AG04449 (cell line): Measurements from ENCODE around the gene ABCC5.
A peak's percentile ranks its signal among the peaks of the same experiment; 100 is the strongest.

Source experiments
- CTCF ChIA-PET: fragments of 350-600 bp; formaldehyde crosslinking; extraction: SDS; loops from one replicate; lab custom pipeline; 2021; ENCODE audit warnings: antibody characterized with exemption; lab: Yijun Ruan, JAX
- POLR2A ChIA-PET: fragments of 400-600, 350-600 bp; formaldehyde crosslinking; extraction: SDS; loops from one replicate; lab custom pipeline; 2020; ENCODE audit warnings: antibody characterized with exemption, inconsistent platforms; lab: Yijun Ruan, JAX
- DNase-seq: peaks from one replicate; pipeline ENCODE4 v3.0.0-alpha.2; 2010; ENCODE audit warnings: low read depth, low spot score
- H3K4me3 ChIP-seq: 2 replicates; pipeline ENCODE4 v1.5.1; 2011; ENCODE audit warnings: low read depth, mild to moderate bottlenecking, control low read depth, low read length
- TF ChIP-seq, protein P1 (sequence below): IDR thresholded peaks from one replicate; pipeline ENCODE4 v1.5.1; 2011; ENCODE audit warnings: mild to moderate bottlenecking, moderate library complexity, low read length, control low read depth, inconsistent platforms; ENCODE audit not compliant: insufficient read depth; ENCODE audit errors: missing control alignments

The ABCC5 gene

DNA sequence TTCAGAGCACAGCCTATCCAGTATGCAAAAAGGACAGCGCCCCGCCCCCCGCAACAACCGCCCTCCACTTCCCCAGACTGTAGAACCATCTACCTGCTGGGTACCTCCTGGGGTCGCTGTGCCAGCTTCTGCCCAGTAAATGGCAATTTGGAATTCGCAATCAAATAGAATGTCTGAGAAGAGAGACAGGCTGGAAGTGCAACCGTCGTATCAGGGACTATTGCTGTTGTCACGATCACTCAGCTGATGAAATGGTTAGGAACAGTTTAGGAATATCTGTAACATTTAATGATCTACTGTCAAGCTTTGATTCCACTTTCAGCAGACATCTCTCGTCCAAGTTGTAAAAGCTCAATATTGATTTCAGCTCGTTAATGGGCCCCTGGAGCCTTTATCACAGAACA lies 119.7 kb downstream of the ABCC5 start:
- no peak overlapping the region for H3K4me3 ChIP-seq
- ChIA-PET POLR2A (no interaction called here), CTCF (interaction anchor here (0.6 to 5.0 kb wide), 15 partner anchors 8 to 616 kb away, joined by 3 to 73 read pairs (median 4); partner anchors contain the start of genes ABCC5, EEF1AKMT4 and PARL)
- no peak for DNase-seq
- TF ChIP-seq, protein P1, sequence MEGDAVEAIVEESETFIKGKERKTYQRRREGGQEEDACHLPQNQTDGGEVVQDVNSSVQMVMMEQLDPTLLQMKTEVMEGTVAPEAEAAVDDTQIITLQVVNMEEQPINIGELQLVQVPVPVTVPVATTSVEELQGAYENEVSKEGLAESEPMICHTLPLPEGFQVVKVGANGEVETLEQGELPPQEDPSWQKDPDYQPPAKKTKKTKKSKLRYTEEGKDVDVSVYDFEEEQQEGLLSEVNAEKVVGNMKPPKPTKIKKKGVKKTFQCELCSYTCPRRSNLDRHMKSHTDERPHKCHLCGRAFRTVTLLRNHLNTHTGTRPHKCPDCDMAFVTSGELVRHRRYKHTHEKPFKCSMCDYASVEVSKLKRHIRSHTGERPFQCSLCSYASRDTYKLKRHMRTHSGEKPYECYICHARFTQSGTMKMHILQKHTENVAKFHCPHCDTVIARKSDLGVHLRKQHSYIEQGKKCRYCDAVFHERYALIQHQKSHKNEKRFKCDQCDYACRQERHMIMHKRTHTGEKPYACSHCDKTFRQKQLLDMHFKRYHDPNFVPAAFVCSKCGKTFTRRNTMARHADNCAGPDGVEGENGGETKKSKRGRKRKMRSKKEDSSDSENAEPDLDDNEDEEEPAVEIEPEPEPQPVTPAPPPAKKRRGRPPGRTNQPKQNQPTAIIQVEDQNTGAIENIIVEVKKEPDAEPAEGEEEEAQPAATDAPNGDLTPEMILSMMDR: no peak

DNA sequence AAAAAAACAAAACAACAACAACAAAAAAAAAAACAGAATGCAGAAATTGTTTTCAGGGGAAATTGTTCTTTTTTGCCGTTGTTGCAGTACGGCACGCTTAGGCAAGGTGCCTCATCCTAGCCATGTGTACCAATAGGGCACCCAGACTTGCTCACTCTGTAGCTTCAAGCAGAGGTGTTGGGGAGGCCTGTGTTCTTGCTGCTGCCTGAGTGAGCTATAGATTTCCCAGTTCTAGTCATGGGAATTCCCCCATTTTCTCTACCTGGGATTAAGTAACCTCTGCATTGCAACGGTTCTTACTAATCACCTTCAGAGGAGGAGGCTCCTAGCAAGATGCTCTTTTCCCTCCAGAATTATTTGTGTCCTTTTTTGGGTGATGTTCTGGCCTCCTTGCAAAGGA lies 120.1 kb downstream of the ABCC5 start:
- ChIA-PET POLR2A (no interaction called here), CTCF (interaction anchor here (0.6 to 5.0 kb wide), 22 partner anchors 8 to 616 kb away, joined by 3 to 73 read pairs (median 4); partner anchors contain the start of genes ABCC5, EEF1AKMT4 and PARL)
- TF ChIP-seq, protein P1: no peak
- no peak overlapping the region for H3K4me3 ChIP-seq
- DNase-seq: no peak

DNA sequence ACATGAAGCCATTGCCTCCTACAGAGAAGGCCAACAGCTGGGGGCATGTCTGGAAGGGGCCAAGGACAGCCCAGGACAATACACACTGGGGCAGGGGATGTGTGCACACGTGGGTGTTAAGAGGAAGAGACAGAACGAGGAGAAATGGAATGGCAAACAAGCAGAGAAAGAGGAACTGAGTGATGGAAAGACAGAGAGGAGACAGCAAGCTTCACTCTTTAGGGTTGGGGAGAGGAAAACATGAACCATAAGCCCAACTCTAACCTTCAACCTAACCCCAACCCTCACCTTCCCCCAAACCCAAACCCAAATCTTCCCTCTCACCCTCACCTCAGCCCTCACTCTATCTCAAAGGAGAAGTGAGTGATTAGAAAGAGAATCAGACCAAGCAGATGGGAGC lies 121.1 kb downstream of the ABCC5 start:
- TF ChIP-seq, protein P1: no peak
- ChIA-PET POLR2A (no interaction called here), CTCF (interaction anchor here (0.6 to 5.0 kb wide), 29 partner anchors 10 to 428 kb away, joined by 3 to 73 read pairs (median 7); partner anchors contain the start of genes ABCC5, EEF1AKMT4 and PARL)
- H3K4me3 ChIP-seq: no peak overlapping the region
- no peak for DNase-seq

DNA sequence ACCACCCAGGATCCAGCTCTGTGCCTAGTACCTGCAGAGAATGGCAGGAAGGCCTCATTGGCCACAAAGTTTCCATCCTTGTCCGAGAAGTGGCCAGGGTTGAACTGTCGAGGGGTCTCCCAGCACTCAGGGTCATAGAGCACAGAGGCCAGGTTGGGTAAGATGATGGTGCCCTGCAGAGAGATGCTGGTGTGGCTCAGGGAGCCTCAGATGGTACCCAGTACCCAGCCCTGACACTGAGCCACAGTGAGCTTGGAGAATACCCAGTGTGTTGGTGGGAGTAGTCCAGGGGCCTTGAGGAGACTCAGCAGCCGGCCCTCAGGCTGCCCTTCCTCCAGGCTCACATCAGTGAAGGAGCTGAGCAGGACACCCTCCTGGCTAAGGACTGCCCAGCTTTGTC lies 121.5 kb downstream of the ABCC5 start:
- no peak overlapping the region for H3K4me3 ChIP-seq
- ChIA-PET POLR2A (interaction anchor here (1.1 kb wide), 1 partner anchor 238 kb away, joined by 3 read pairs; no protein-coding TSS in a partner anchor), CTCF (interaction anchor here (0.6 to 5.0 kb wide), 52 partner anchors 8 to 647 kb away, joined by 3 to 73 read pairs (median 4); partner anchors contain the start of genes ABCC5, ABCF3, EEF1AKMT4 and PARL)
- TF ChIP-seq, protein P1: no peak
- DNase-seq: no peak

DNA sequence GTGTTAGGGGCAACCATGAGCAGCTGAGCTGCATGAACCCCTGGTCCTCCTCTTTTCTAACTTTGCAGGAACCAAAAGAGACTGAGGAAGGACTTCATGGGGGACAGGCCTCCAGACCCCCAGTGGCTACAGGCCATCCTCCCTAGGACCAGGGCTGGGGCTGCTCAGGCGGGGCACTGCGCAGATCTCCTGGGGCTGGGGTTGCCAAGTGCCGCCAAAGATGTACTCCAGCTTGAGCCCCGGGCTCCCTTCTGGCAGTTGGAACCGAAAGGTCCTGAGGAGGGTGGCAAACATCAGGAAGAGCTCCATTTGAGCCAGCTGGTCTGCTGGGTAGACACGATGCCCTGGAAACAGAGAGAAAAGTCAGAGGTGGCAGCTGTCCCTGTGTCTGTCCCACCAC lies 121.9 kb downstream of the ABCC5 start:
- no peak for DNase-seq
- no peak overlapping the region for H3K4me3 ChIP-seq
- ChIA-PET POLR2A (interaction anchor here (1.1 kb wide), 1 partner anchor 238 kb away, joined by 3 read pairs; no protein-coding TSS in a partner anchor), CTCF (interaction anchor here (0.6 to 5.0 kb wide), 64 partner anchors 9 to 647 kb away, joined by 3 to 73 read pairs (median 4); partner anchors contain the start of genes ABCC5, ABCF3, EEF1AKMT4 and EIF2B5)
- TF ChIP-seq, protein P1: no peak

DNA sequence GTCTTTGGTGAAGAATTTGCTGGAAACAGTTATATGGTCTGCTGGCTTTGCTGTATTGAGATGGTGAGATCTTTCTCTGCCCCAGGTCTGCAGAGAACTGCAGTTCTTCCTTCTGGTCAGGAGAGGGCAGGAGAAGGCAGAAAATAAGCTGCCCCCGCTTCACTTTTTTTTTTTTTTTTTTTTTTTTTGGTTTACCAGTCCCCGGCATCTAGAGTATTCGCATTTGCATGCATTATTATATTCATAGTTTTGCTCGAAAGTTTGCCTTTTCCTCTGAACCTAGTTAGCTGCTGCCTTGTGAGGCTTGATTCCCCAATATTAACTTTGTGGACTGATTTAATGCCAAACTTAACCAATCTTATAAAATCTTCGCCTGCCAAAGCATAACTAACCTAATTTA lies 122.4 kb downstream of the ABCC5 start:
- TF ChIP-seq, protein P1: peak; percentile 79
- peak; percentile 5 for DNase-seq
- ChIA-PET CTCF (interaction anchor here (0.6 to 5.0 kb wide), 62 partner anchors 9 to 648 kb away, joined by 3 to 73 read pairs (median 4); partner anchors contain the start of genes ABCC5, ABCF3, EEF1AKMT4 and EIF2B5), POLR2A (interaction anchor here (1.1 kb wide), 1 partner anchor 239 kb away, joined by 3 read pairs; no protein-coding TSS in a partner anchor)
- H3K4me3 ChIP-seq: no peak overlapping the region
